ENCODE data around the gene PSTK.

Gene PSTK

DNA sequence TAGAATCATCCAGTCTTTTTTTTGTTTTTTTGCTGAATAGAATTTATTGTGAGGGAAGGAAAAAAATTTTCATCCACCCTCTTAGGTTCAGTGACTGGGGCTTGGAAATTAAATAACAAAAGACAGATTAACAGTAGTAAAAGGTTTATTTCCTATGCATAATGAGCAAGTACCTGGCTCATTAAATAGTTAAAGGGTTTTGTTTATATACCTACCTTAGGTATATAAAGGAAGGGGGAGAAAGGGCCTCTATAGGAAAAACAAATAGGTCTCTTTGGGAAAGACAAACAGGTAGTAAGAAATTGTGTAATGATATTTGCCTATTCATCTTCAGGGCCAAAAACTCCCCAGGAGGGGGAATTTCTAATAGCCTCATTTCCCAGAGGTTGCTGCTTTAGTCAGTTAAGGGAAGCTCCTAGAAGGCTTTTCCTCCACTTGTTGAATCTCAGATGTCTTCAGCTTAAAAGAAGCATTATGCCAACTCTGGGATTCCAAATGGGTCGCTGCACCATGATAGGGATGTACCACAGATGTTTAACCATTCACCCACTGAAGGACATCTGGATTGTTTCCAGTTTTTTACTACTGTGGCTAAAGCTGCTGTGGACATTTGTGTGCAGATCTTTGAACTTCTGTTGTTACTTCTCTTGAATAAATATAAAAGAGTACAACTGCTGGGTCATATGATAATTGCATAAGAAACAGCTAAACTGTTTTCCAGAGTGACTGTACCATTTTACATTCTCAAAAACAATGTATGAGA lies 39.9 kb downstream of the PSTK start:
- no peak for DNase-seq (ENCODE audit: low read depth)

DNA sequence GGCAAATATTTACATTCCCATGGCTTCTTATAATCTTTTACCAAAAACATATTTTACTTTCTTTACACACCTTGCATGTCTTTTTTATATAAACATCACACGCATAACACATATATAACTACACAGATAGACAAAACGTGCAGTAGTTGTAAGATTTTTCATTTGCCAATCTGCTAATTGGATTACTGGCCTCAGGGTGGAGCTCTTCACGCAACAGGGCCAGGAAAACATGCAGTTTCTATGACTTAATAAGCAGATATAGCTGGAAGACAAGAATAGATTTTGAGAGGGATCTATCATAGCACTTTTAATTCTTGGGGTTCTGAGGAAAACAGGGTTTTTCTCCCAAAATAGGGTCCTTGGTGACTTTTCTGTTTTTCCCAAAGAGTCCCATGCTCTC lies 41.3 kb downstream of the PSTK start:
- no peak for DNase-seq (ENCODE audit: low read depth)

DNA sequence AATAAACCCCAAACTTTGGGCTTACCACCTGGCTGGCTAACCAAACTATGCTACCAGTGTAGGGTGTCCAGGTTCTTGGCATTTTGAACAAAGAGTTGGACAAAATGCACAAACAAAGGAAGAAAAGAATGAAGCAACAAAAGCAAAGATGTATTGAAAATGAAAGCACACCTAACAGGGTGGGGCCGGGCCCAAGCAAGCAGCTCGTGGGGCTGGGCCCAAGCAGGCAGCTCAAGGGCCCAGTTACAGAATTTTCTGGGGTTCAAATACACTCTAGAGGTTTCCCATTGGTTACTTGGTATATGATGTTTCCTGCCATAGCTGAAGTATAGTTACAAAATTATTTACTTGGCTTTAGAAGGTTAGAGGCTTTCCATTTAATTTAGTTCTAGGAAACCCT lies 44.3 kb downstream of the PSTK start:
- DNase-seq (ENCODE audit: low read depth), result no peak

DNA sequence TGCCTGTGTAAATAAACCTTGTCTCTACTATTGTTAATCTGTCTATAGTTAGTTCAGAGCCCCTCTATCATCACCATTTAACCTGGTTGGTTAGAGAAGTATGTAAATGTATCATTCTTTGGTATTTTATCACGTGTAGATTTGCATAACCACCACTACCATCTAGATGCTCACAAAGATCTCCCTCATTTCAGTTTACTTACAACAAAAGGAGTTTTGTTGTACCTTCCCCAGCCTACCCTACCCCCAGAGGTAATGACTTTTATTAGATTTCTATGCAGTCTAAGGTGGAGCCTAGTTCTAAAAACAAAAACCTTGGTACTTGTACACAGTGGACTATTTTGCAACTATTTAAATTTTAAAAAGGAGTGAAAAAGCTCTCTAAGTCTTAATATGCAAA lies 46.1 kb downstream of the PSTK start:
- no peak for DNase-seq (ENCODE audit: low read depth)

DNA sequence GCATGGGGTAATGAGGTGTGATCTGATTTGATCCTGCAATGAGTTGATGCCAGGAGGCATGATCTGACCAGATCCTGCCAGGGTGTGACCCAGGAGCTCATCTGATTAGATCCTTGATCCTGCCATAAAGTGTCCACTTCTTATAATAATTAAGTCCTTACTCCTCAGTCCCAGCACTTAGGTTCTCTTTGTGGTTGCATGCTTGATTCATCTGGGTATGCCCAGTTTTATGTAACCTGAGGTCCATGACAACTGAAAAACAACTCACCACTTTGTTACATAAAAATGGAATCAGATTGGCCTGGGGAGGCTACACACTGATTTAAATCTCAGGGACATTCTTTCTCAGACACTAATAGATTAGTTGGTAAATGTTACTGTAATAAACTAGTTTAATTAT lies 47.7 kb downstream of the PSTK start:
- DNase-seq (ENCODE audit: low read depth), result no peak

DNA sequence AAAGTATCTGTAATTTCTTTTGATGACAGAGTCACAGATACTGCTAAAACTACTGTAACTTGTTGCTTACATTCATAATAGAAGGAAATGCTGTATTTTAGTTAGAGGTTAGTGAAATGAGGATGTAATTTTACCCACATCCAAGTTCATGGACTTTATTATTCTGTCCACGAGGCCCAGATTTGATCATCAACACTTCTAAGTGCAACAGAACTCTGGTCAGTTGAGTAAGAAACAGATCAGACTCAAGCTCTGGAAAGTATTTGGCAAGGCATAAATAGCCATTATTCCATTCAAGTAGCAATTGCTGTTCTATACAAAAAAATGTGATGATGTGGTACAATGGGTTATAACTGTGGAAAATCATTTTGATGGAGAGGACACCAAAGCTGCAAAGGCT lies 50.9 kb downstream of the PSTK start:
- no peak for DNase-seq (ENCODE audit: low read depth)

DNA sequence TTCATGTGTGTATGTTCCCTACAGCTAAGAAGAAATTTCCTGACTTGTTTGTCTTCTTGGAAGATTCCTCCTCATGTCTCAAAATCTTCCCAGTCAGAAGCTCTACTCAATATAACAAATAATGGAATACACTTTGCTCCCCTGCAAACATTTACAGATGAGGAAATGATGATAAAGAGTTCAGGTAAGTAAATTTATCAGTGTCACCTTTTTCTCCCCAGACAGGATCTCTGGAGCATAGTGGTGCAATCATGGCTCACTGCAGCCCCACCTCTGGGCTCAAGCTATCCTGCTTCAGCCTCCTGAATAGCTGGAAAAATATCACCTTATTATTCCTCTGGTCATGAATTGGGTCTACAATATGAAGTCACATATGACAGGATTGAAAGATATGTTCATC lies 54.1 kb downstream of the PSTK start:
- no peak for DNase-seq (ENCODE audit: low read depth)

DNA sequence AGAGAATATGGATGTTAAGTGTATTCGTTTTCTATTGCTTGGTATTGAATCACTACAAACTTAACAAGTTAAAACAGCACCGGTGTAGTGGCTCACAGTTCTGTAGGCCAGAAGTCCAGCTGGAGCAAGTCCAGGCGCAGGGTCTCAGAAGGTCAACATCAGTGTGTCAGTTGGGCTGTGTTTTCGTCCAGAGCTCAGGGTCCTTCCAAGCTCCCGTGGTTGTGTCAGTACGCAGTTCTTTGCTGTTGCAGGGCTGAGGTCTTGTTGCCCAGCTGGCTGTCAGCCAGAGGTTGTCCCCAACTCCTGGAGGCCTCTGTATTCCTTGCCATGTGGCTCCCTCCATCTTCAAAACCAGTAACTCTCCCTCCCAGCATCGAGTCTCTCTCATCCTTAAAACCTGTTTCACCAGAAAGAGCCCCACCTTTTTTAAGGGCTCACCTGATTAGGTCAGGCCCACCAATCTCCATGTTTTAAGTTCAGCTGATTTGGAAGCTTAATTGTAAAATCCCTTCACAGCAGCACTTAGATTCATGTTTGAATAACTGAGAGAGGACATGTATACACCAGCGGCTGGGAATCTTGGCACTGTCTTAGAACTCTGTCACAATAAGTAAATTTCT lies 55.4 kb downstream of the PSTK start:
- no peak for DNase-seq (ENCODE audit: low read depth)

DNA sequence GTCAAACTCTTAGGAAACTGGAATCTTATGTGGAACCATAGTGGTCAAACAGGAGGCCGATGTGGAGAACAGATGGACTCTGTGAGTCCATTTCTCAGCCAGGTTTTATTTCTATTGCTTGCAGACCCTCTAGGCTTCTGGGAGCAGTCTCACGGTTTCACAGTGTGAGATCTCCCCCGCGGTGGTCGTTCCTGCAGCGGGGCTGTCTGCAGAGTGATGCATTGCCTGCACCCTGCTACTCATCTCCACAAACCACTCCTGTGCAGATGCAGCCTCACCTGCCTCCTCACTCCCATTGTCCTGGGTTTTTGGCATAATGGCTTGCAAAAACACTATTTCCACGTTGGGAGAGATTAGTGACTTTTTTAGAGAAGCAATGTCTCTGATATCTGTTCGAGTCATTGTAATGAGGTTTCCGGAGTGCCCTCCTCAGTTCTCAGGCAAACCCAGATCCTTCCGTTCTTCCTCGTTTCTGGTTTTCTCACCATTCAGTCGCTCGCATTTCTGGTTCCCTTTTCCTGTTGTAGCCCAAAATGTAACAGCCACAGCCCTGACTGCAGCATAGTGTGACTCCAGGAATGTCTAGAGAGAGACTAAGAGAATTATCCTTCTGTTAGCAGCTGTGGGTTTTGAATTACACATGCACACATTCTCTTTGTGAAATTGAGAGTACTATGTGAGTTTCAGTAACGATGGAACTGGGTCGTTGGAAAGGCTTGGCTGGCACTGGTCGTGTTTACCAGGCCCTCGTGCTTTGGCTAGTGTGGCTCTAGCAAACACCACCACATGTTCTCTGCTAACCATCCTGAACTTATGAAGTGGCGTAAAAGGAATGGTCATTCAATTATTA lies 58.8 kb downstream of the PSTK start:
- no peak for DNase-seq (ENCODE audit: low read depth)

DNA sequence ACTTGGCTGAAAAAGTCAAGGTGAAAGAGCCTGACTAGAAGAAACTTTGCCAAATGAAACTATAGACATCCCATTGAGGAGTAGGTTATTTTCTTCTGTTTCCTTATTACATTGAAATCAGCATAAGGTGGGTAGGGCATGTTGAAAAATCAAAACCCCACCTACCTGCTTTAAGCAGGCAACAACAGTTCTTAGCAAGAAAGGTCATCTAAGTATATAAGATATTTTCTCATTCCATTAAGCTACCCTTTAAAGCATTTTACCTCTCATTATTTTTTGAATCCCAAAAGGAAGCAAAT lies 59.4 kb downstream of the PSTK start:
- no peak for DNase-seq (ENCODE audit: low read depth)
